Measurements from ENCODE around the gene BRINP1. TPM values are rescaled to one million over a fixed set of nuclear protein-coding genes. Genes with fewer than 3 reads are reported as not detected.

The BRINP1 gene
- total and polyA plus RNA-seq, 2 donors (not counting 3 experiments of a cell fraction or from before 2014, with no cell fraction given), result 0.04 TPM; not detected in 1

DNA sequence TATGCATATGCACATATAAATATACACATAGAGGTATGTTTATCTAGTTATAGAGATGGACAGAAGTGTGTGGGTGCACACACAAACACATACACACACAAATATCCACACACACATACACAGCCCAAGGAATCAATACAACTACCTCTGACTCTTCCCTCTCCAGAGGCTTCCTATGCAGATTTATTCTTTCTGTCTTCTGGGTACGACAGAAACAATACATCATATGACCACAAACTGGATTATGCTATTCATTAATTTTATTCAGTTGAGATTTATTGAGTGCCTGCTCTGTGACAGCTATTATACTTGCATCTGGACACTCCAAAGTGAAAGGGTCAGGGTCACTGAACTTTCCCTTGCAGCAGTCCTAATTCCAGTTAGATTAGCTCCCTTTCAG, 155.8 kb downstream of the BRINP1 start:
- H3K27ac ChIP-seq (ENCODE audit: insufficient read depth, low read depth, low read length), result no peak overlapping the region
- H2AFZ ChIP-seq (ENCODE audit: low read depth, low read length), result no peak overlapping the region
- no peaks in the 10 kb centered on the region for H3K36me3 ChIP-seq (ENCODE audit: control insufficient read depth in 2 of 2, extremely low read depth in 1 of 2, insufficient read depth in 2 of 2, low read length in 2 of 2)
- H3K9me3 ChIP-seq (replicated peaks; ENCODE audit: control insufficient read depth, insufficient read depth, low read length), result peaks cover 4% of the 10 kb centered on the region
- FAIRE-seq (no peak), DNase-seq (ENCODE audit: low read depth, low spot score) (no peak)
- no peaks in the 10 kb centered on the region for H3K27me3 ChIP-seq (ENCODE audit: control insufficient read depth in 2 of 2, insufficient read depth in 2 of 2, low read length in 2 of 2)
- CTCF ChIA-PET, result no interaction called here
- no peaks in the 10 kb centered on the region for H3K9me1 ChIP-seq (replicated peaks; ENCODE audit: control insufficient read depth, extremely low read depth, insufficient read depth, low read length)
- intact Hi-C loops (cut with micrococcal nuclease) (no loop called here), dilution Hi-C loops (cut with MboI; ENCODE audit: extremely low pct_ligation_motif_present, low sequenced_read_pairs) (no loop called here)
- TF ChIP-seq POLR2A (IDR thresholded peaks at IDR 0.05; ENCODE audit: low read depth, low read length), result no peak
- TF ChIP-seq MYC (IDR thresholded peaks at IDR 0.05; ENCODE audit: low read depth, low read length), result no peak
- TF ChIP-seq JUN (IDR thresholded peaks at IDR 0.05; ENCODE audit: borderline replicate concordance, insufficient read depth, insufficient read length, low read depth), result no peak
- TF ChIP-seq FOS (IDR thresholded peaks at IDR 0.05; ENCODE audit: borderline replicate concordance, insufficient read depth, low read length), result no peak
- no peak for TF ChIP-seq POLR2AphosphoS5 (IDR thresholded peaks at IDR 0.05; ENCODE audit: insufficient read depth, low read depth, low read length)
- TF ChIP-seq EZH2 (IDR thresholded peaks at IDR 0.05; ENCODE audit: borderline replicate concordance, low read depth, low read length, severe bottlenecking), result no peak
- H3K4me3 ChIP-seq (replicated peaks in 1 of 3; ENCODE audit: insufficient read depth in 1 of 3, low read depth in 1 of 3, low read length in 3 of 3), result no peak overlapping the region
- no TSS peak for BruUV-seq (replicated peaks)
- POLR2A ChIA-PET, result no interaction called here
- H3K9ac ChIP-seq (replicated peaks; ENCODE audit: extremely low read depth, insufficient read depth, low read length), result no peak overlapping the region
- H3K4me2 ChIP-seq (ENCODE audit: insufficient read depth, low read length), result no peak overlapping the region
- no peaks in the 10 kb centered on the region for H3K4me1 ChIP-seq (ENCODE audit: control insufficient read depth, extremely low read depth, insufficient read depth, low read length)
- H3K79me2 ChIP-seq (ENCODE audit: control insufficient read depth, insufficient read depth, low read length), result no peaks in the 10 kb centered on the region
- H4K20me1 ChIP-seq (replicated peaks; ENCODE audit: control insufficient read depth, extremely low read depth, insufficient read depth, low read length), result no peaks in the 10 kb centered on the region

DNA sequence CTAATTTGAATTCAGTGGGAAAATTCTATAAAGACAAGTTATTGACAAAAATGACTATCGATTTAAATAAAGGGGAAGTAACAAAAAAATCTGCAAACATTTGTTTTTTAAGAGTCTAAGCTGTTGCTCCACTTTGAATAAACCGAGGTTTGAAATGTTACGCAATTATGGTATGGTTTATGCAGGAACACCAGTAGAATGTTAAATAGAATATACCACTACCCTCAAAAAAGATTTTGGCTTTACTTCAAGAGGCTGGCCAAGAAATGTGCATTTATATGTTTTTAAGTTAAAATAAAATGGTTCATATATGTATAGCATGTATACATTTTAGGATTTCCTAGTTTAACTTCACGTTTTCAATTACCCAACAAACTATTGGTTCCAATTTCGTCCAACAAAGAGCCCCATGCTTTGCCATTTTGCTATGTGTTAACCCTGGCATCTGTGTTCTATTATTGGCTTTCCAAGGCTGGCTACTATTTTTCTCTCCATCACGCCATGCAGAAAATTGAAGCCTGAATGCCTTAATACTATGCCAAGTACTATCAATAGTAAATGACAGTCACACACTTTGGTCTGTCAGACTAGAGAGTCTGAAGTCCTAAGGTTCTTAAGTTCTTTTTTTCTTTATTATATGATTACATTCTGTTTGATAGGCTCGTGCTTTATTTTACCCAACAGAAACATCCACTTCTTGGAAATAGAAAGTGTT, 171.2 kb downstream of the BRINP1 start:
- dilution Hi-C loops (cut with MboI; ENCODE audit: extremely low pct_ligation_motif_present, low sequenced_read_pairs) (no loop called here), intact Hi-C loops (cut with micrococcal nuclease) (no loop called here)
- H3K79me2 ChIP-seq (ENCODE audit: control insufficient read depth, insufficient read depth, low read length), result no peaks in the 10 kb centered on the region
- CTCF ChIA-PET, result no interaction called here
- H3K4me2 ChIP-seq (ENCODE audit: insufficient read depth, low read length), result no peak overlapping the region
- H3K9me1 ChIP-seq (replicated peaks; ENCODE audit: control insufficient read depth, extremely low read depth, insufficient read depth, low read length), result no peaks in the 10 kb centered on the region
- H2AFZ ChIP-seq (ENCODE audit: low read depth, low read length), result no peak overlapping the region
- H3K36me3 ChIP-seq (ENCODE audit: control insufficient read depth in 2 of 2, extremely low read depth in 1 of 2, insufficient read depth in 2 of 2, low read length in 2 of 2), result no peaks in the 10 kb centered on the region
- no peaks in the 10 kb centered on the region for H3K27me3 ChIP-seq (ENCODE audit: control insufficient read depth in 2 of 2, insufficient read depth in 2 of 2, low read length in 2 of 2)
- POLR2A ChIA-PET, result no interaction called here
- DNase-seq (ENCODE audit: low read depth, low spot score) (no peak), FAIRE-seq (no peak)
- H3K4me1 ChIP-seq (ENCODE audit: control insufficient read depth, extremely low read depth, insufficient read depth, low read length), result no peaks in the 10 kb centered on the region
- peaks cover 5% of the 10 kb centered on the region for H3K9me3 ChIP-seq (replicated peaks; ENCODE audit: control insufficient read depth, insufficient read depth, low read length)
- H4K20me1 ChIP-seq (replicated peaks; ENCODE audit: control insufficient read depth, extremely low read depth, insufficient read depth, low read length), result no peaks in the 10 kb centered on the region
- no TSS peak for BruUV-seq (replicated peaks)
- H3K9ac ChIP-seq (replicated peaks; ENCODE audit: extremely low read depth, insufficient read depth, low read length), result no peak overlapping the region
- TF ChIP-seq POLR2AphosphoS5 (IDR thresholded peaks at IDR 0.05; ENCODE audit: insufficient read depth, low read depth, low read length) (no peak), JUN (IDR thresholded peaks at IDR 0.05; ENCODE audit: borderline replicate concordance, insufficient read depth, insufficient read length, low read depth) (no peak), POLR2A (IDR thresholded peaks at IDR 0.05; ENCODE audit: low read depth, low read length) (no peak), EZH2 (IDR thresholded peaks at IDR 0.05; ENCODE audit: borderline replicate concordance, low read depth, low read length, severe bottlenecking) (no peak), FOS (IDR thresholded peaks at IDR 0.05; ENCODE audit: borderline replicate concordance, insufficient read depth, low read length) (no peak), GATA2 (IDR thresholded peaks at IDR 0.05; ENCODE audit: insufficient read depth, insufficient read length, low read depth, low read length) (no peak), MYC (IDR thresholded peaks at IDR 0.05; ENCODE audit: low read depth, low read length) (no peak)
- TF ChIP-seq, protein P1, sequence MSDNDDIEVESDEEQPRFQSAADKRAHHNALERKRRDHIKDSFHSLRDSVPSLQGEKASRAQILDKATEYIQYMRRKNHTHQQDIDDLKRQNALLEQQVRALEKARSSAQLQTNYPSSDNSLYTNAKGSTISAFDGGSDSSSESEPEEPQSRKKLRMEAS (IDR thresholded peaks at IDR 0.05; ENCODE audit: insufficient read depth, insufficient read length), result no peak
- TF ChIP-seq, protein P2, sequence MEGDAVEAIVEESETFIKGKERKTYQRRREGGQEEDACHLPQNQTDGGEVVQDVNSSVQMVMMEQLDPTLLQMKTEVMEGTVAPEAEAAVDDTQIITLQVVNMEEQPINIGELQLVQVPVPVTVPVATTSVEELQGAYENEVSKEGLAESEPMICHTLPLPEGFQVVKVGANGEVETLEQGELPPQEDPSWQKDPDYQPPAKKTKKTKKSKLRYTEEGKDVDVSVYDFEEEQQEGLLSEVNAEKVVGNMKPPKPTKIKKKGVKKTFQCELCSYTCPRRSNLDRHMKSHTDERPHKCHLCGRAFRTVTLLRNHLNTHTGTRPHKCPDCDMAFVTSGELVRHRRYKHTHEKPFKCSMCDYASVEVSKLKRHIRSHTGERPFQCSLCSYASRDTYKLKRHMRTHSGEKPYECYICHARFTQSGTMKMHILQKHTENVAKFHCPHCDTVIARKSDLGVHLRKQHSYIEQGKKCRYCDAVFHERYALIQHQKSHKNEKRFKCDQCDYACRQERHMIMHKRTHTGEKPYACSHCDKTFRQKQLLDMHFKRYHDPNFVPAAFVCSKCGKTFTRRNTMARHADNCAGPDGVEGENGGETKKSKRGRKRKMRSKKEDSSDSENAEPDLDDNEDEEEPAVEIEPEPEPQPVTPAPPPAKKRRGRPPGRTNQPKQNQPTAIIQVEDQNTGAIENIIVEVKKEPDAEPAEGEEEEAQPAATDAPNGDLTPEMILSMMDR (IDR thresholded peaks at IDR 0.05; ENCODE audit: extremely low read depth in 1 of 2, insufficient read depth in 1 of 2, low read depth in 1 of 2, low read length in 2 of 2), result no peak
- no peak overlapping the region for H3K4me3 ChIP-seq (replicated peaks in 1 of 3; ENCODE audit: insufficient read depth in 1 of 3, low read depth in 1 of 3, low read length in 3 of 3)
- H3K27ac ChIP-seq (ENCODE audit: insufficient read depth, low read depth, low read length), result no peak overlapping the region

Data from endothelial cell of umbilical vein (primary cell).